Stimulated activated CD4-positive, alpha-beta T cell treated with anti-CD3 and anti-CD28 coated beads, Interleukin-1b, Interleukin-23, amount 100 ng/mL, for 1 hour (primary cell): Measurements from ENCODE around the gene DIPK1C.

Experiments
- DNase-seq, 2 donors: peaks; one replicate each; pipeline ENCODE4 v3.0.0-alpha.2; 2020; ENCODE audit warnings: low read depth in 2 of 2

Gene DIPK1C

GRCh38 chr18:74388227-74388626 is 68.9 kb downstream of the DIPK1C start:
- DNase-seq: no peak

DNA sequence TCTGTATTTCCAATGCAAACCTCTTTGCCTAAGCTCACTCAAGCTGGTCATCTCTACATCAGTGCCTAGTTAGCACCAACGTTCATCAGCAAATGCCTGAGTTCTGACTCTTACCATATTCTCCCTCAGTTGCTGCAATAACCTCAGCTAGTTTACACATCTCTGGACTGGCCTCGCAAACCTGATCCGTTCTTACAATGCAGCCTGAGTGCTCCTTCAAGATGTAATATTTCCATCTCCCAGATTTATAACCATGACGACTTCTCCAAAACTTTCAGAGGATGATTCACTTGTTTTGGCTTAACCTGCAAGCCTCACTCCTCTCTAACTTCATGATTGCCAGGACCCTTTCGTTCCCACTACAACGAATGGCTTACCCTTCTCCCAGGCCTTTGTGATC is 69.7 kb downstream of the DIPK1C start:
- no peak for DNase-seq
